ENCODE measurements around the gene KDF1.
"Not testable (repeated sequence)": the region's sequence is repeated elsewhere in the genome, so short reads cannot be mapped to it uniquely, and the experiment has no call there.

KDF1 gene

DNA sequence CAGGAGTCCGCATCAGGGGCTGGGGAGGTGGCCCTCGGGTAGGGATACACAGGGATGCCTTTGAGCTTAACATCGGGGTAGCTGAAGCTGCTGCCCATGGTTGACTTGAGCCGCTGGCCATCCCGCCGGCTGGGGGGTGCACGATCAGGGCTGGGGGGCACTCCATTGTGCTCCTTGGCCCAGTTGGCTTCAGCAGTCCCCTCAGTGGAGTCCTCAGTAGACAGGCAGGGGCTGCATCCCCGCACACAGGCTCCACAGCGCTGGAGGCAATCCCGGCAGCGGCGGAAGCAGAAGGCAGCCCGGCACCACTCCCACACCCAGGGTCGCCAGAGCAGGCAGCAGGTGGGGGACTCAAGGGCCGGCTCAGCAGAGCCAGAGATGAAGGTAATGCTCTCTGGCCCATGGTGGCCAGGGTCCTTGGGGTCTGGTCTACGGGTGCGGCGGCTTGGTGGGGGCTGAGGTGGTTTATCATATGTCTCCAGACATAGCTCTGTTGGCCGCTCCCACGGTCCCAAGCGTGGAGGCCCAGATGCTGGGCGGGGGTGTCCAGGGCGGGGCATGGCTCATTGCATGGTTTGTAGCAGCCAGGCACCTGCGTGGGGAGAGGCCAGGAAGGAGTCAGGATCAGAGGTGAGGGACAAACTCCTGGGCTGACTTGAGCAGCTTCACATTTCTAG, 8.3 kb downstream of the KDF1 start:
- no peak for DNase-seq

DNA sequence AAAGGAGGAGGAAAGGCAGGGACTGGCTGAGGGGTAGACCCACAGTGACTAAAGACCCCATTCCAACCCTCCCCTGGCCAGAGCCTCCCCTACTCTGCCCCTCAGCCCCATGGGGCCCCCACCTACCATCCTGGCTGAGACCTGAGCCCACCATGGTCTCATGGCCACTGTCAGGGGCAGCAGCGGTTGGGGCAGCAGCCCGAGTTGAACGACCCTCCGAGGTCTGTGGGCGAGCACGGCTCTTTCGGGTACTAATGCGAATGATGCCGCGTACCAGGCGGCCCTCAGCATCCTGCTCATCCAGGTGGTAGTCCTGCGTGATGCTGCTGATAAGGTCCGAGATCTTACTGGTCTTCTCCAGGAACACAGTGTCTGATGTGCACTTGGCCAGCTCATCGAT, 9.1 kb downstream of the KDF1 start:
- DNase-seq: no peak

DNA sequence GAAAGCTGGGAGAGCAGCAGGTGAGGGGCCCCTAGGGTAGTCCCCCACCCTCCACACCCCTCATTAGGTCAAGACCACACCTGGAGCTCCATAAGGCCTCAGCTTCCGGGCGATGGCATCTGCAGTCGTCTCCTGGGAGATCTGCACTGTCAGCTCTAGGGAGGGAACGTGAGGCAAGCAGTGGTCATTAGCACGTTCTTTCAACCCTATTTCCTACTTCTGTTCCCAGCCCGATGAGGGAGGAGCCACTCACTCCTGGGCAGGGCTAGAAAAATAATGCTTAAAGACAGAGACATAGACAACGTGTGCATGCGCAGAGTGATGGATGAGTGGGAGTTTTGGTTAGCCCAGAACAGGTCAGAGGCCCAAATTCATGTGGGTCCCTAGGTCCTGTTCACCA, 9.7 kb downstream of the KDF1 start:
- no peak for DNase-seq

- no peak for DNase-seq
Measured at GRCh38 chr1:26949926-26950319, 10.3 kb downstream of the KDF1 start.

DNA sequence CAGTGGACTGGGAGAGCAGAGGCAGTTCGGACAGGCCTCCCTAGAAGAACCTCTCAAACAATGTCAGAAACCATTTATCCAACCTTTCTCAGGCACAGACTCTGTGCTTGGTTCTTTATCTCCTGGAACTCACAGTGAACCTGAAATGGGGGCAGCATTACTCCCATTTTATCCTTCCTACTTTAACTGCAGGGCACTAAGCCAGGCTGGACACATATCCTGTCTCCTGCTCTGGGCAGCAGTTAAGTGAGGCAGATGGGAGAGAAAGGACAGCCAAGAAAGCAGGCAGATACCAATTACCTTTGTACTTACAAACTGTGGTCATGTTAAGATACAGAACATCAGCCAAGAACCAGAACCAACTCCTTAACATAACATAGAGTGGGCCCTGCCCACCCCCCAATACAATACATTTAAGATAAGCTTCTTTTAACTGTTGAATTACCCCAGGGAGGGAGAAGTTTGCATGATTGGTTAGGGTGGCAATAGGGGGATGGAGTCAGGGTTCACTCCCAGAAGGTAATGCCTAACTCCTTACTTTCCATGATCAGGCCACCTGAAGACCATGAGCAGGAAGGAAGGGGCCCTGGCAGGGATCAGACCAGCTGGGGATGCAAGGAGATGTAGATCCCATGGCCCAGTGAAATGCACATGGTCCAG, 10.9 kb downstream of the KDF1 start:
- no peak for DNase-seq

GRCh38 chr1:26948725-26949057, 11.6 kb downstream of the KDF1 start:
- DNase-seq: not testable (repeated sequence)

DNA sequence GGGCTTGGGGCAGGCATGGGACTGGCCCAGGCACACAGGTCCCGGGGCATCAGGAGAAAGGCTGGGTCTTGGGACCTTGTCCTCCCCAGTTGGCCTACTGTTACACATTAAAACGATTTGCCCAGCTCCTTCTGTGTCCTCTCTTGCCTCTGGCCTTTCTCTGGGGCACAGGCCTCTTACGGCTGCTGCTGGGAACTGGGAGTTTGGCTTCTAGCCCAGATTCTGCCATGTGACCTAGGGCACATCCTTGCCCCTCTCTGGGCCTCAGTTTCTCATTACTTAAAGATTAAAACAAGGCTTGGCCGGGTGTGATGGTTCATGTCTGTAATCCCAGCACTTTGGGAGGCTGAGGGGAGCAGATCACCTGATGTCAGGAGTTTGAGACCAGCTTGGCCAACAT, 14.0 kb downstream of the KDF1 start:
- no peak for DNase-seq

GRCh38 chr1:26945728-26946127, 14.5 kb downstream of the KDF1 start:
- DNase-seq: no peak

DNA sequence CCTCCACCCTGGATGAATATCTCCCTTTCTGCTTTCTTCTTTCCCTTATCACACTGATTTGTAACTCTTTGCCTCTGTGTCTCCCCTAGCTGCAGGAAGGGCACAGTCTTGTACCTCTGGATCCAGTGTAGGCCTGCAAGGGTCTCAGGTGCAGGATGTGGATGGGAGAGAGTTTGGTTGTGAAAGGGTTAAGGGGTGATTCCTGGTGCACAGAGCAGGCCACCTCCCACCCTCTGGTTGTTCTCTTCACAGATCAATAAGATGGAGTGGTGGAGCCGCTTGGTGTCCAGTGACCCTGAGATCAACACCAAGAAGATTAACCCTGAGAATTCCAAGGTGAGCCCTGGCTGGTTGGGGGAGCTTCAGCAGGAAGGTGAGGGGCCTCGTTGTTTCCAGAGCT, 15.1 kb downstream of the KDF1 start:
- DNase-seq: no peak

GRCh38 chr1:26942656-26943055, 17.6 kb downstream of the KDF1 start:
- no peak for DNase-seq

DNA sequence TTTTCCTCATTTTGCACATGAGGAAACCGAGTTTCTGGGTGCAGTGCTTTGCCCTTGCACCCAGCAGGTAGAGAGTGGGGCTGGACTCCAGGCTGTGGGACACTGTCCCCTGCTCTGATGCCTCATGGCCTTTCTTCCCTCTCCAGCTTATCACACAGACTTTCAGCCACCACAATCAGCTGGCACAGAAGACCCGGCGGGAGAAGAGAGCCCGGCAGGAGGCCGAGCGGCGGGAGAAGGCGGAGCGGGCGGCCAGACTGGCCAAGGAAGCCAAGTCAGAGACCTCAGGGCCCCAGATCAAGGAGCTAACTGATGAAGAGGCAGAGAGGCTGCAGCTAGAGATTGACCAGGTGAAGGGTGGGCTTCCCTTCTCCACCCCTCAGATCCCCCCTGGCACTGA, 19.0 kb downstream of the KDF1 start:
- DNase-seq: no peak

DNA sequence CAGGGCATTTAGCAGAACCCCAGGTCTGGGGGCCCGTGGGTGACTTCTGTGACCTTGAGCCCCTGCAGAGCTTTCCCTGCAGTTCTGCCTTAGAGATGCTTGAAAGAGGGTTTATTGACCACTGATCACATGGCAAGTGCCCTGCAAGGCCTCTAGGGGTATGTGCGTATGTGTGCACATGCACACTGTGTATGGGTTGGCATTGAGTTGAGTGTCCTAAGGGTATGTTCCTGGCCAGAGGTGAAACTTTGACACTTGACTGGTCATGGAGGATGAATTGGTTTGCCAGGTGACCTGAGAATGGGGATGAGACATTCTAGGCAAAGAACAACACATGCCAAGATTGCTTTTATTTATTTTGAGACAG, 21.6 kb downstream of the KDF1 start:
- no peak for DNase-seq

GRCh38 chr1:26938004-26938658, 22.1 kb downstream of the KDF1 start:
- no peak for DNase-seq

- DNase-seq: no peak
Measured at GRCh38 chr1:26936823-26937222, 23.4 kb downstream of the KDF1 start.

- DNase-seq: no peak
Measured at GRCh38 chr1:26932531-26932930, 27.7 kb downstream of the KDF1 start.

DNA sequence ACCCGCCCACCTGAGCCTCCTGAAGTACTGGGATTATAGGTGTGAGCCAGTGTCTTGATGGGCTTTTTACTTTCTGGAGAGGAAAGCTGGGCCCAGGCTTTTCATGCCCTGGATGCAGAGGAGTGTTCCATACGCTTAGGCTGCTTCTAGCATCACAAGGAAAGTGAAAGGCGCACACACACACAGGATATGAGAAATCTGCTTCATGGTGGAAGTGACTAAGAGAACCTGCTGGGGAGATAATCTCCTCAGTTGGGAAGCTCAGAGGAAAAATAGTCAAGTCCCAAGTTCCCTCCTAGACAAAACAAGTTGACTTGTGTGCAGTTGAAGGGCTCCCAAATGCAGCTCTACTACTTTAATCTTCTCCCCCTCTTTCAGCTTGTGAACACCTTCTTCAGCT, 36.6 kb downstream of the KDF1 start:
- no peak for DNase-seq

DNA sequence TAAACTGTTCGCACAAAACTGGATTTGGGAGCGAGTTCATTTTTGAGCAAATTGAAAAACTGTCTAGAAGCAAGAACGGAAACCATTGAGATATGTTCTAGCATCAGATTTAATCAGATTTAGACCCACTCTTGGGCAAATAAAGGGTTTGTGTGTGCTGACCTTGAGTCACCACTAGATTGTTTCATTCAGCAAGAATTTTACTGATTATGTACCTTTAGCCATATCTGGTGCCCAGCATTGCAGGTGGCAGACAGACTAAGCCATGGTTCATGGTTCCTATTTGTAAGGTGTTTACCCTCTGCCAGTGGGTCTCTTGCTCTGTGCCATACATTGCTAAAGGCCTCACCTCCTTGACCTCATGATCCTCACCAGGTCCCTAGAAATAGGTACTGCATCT, 37.4 kb downstream of the KDF1 start:
- DNase-seq: no peak

GRCh38 chr1:26922431-26922729, 37.9 kb downstream of the KDF1 start:
- no peak for DNase-seq

GRCh38 chr1:26921540-26922430, 38.5 kb downstream of the KDF1 start, which contains the start of gene NUDC:
Gene NUDC, plus strand, starts transcription at chr1:26921743. Its CDS starts 106 bp downstream, at chr1:26921849.
- DNase-seq: peak; percentile 97

GRCh38 chr1:26921126-26921539, 39.1 kb downstream of the KDF1 start:
- DNase-seq: no peak

GRCh38 chr1:26915204-26915842, 44.9 kb downstream of the KDF1 start:
- DNase-seq: no peak

DNA sequence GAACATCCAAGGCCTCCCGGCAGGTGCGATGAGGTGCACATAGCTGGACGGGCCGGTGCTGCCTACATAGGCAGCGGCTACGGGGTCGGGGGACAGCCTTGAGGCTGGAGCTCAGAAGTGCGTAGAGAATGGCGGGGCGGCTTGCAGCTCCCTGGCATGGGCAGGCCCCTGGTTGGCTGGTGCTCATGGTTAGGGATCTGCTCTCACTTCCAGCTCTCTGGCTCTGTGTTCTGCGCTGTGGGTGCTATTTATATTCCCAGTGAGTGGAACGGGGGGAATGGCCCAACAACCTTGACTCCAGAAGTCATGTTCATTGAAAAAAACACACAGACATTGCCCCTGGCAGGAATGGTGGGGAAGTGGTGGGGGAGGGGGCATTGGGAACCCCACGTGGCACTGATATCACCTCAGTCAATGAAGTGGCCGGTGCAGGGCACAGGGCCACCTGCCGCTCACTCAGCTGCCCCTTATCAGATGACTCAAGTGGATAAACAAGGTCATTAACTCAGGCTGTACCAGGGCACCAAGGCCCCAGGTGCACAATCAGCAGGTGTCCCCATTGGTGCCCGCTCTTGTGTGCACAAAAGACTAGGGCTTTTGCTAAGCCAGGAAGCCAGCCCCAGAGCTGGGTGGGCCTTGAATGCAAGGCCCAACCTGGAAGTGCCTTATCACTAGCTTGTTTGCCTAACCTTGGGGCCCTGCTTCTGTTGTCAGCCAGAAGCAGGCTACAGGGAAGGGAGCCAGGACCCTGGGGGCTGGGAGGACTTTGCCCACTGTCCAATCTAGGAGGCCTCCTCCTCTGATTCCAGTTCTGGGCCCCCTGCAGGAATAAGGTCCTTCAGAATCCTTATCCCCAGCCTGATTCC, 46.3 kb downstream of the KDF1 start, which contains the start of gene NR0B2:
Gene NR0B2, minus strand, starts transcription at position 222 of the 866 bp plus-strand sequence. Its CDS starts 35 bp downstream, at position 187.
- DNase-seq: no peak

All from CD4-positive, alpha-beta T cell treated with Interleukin-21 for 1 hour (primary cell).